ENCODE data around the gene ABCB11.

- TF ChIP-seq CTCF (IDR thresholded peaks at IDR 0.05): no peak
- TF ChIP-seq POLR2A (IDR thresholded peaks at IDR 0.05): no peak
- no peak for TF ChIP-seq POLR2AphosphoS5 (IDR thresholded peaks at IDR 0.05; ENCODE audit: insufficient read depth in 1 of 2, low read depth in 1 of 2)
Measured at GRCh38 chr2:168939918-168940317, 91.2 kb downstream of the ABCB11 start.

Data from vagina (tissue), 2 donors.